GM12878 (cell line): ENCODE results near the gene SLC2A8. TPM values are rescaled to one million over a fixed set of nuclear protein-coding genes. Genes with fewer than 3 reads are reported as not detected.

Experiments
- ATAC-seq: fragments of 200-7000 bp; cut with Tn5 transposase; 3 replicates; pipeline ENCODE4 v1.9.1; 2020; ENCODE audit warnings: mild to moderate bottlenecking, moderate library complexity
- Bru-seq: library from RNA; stranded (reverse); fragments of 400-500 nt; gene quantifications from one replicate; lab custom pipeline; 2021; lab: Mats Ljungman, UMichigan
- BruChase-seq, 2 experiments: library from RNA; stranded (reverse); fragments of 400-500 nt; gene quantifications; one replicate each; lab custom pipeline; 2021; lab: Mats Ljungman, UMichigan
- BruUV-seq: library from RNA; stranded (reverse); fragments of 400-500 nt; replicated peaks from 2 replicates; lab custom pipeline; 2021; lab: Mats Ljungman, UMichigan
- CTCF ChIA-PET: fragments of 300-600 bp; sonication (Branson Sonifier 250); formaldehyde crosslinking; extraction: SDS; loops from one replicate; lab custom pipeline; 2021; ENCODE audit warnings: inconsistent platforms; lab: Yijun Ruan, JAX
- POLR2A ChIA-PET: fragments of 350-600 bp; formaldehyde crosslinking; extraction: SDS; loops from one replicate; lab custom pipeline; 2021; ENCODE audit warnings: inconsistent platforms; lab: Charles Lee
- RAD21 ChIA-PET: fragments of 300-600 bp; sonication (Branson Sonifier 250); formaldehyde crosslinking; loops from one replicate; lab custom pipeline; 2023; ENCODE audit warnings: antibody characterized with exemption; ENCODE audit not compliant: unreplicated experiment; lab: Charles Lee
- SMC1A ChIA-PET: fragments of 300-600 bp; sonication (Branson Sonifier 250); formaldehyde crosslinking; loops from one replicate; lab custom pipeline; 2023; ENCODE audit not compliant: unreplicated experiment, uncharacterized antibody; lab: Charles Lee
- DNase-seq: peaks from one replicate; pipeline ENCODE4 v3.0.0-alpha.2; 2011; ENCODE audit warnings: low read depth, low spot score
- FAIRE-seq: peaks from 3 replicates; lab custom pipeline; 2011; peaks lifted over from hg19 to GRCh38; lab: Jason Lieb, UNC
- H2AFZ ChIP-seq: 2 replicates; pipeline ENCODE4 v1.6.0; 2011; ENCODE audit warnings: low read depth, low read length, control low read depth; ENCODE audit not compliant: control insufficient read depth
- H3K27ac ChIP-seq: 2 replicates; pipeline ENCODE4 v1.5.1; 2011; ENCODE audit warnings: control low read depth; ENCODE audit not compliant: control insufficient read depth, insufficient read depth
- H3K27me3 ChIP-seq, 2 experiments: replicated peaks in 1 of 2; 2 replicates each; pipeline versions ENCODE4 v1.6.0 to v1.6.1; 2011; ENCODE audit warnings: low read length in 1 of 2; ENCODE audit not compliant: control insufficient read depth in 2 of 2, insufficient read depth in 2 of 2
- H3K36me3 ChIP-seq, 2 experiments: 2 replicates each; pipeline ENCODE4 v1.5.1; 2011; ENCODE audit warnings: low read length in 1 of 2; ENCODE audit not compliant: control insufficient read depth in 2 of 2, insufficient read depth in 2 of 2
- H3K4me1 ChIP-seq: 2 replicates; pipeline ENCODE4 v1.6.1; 2011; ENCODE audit warnings: mild to moderate bottlenecking, low read length, moderate library complexity, mixed read lengths; ENCODE audit not compliant: control insufficient read depth, insufficient read depth
- H3K4me2 ChIP-seq: 2 replicates; pipeline ENCODE4 v1.6.0; 2011; ENCODE audit warnings: control low read depth; ENCODE audit not compliant: control insufficient read depth, insufficient read depth
- H3K4me3 ChIP-seq: fragments of 200-600 bp; sonication (generic); 2 replicates; pipeline ENCODE4 v1.5.1; 2016
- H3K79me2 ChIP-seq: 2 replicates; pipeline ENCODE4 v1.6.0; 2011; ENCODE audit warnings: low read length; ENCODE audit not compliant: control insufficient read depth, insufficient read depth
- H3K9ac ChIP-seq: 2 replicates; pipeline ENCODE4 v1.8.0; 2011; ENCODE audit warnings: low read length, control low read depth, mixed read lengths; ENCODE audit not compliant: control insufficient read depth, insufficient read depth
- H3K9me3 ChIP-seq: replicated peaks from 3 replicates; pipeline ENCODE4 v1.5.1; 2011; ENCODE audit warnings: mild to moderate bottlenecking, low read length; ENCODE audit not compliant: control insufficient read depth, insufficient read depth
- H4K20me1 ChIP-seq: 2 replicates; pipeline ENCODE4 v1.6.0; 2011; ENCODE audit not compliant: control insufficient read depth, insufficient read depth
- CREB1 ChIP-seq: IDR thresholded peaks from 2 replicates; pipeline ENCODE4 v1.6.1; 2012; ENCODE audit warnings: low read depth, mild to moderate bottlenecking, inconsistent platforms
- ESRRA ChIP-seq: IDR thresholded peaks from 2 replicates; pipeline ENCODE4 v1.6.1; 2012; ENCODE audit warnings: mild to moderate bottlenecking, low read length, improper control_type of control experiment
- FOXK2 ChIP-seq: fragments of 450-650 bp; IDR thresholded peaks from 2 replicates; pipeline ENCODE4 v1.6.1; 2017; ENCODE audit warnings: mild to moderate bottlenecking, moderate library complexity
- LARP7 ChIP-seq: fragments of 450-650 bp; IDR thresholded peaks from 2 replicates; pipeline ENCODE4 v1.6.1; 2017; ENCODE audit warnings: mild to moderate bottlenecking
- NFYA ChIP-seq: IDR thresholded peaks from 2 replicates; pipeline ENCODE4 v1.6.1; 2011; ENCODE audit warnings: low read depth, mild to moderate bottlenecking, low read length, improper control_type of control experiment, borderline replicate concordance
- NFYB ChIP-seq: IDR thresholded peaks from 2 replicates; pipeline ENCODE4 v1.6.1; 2011; ENCODE audit warnings: low read depth, mild to moderate bottlenecking, low read length, improper control_type of control experiment, moderate library complexity; ENCODE audit not compliant: insufficient read depth
- NR2F1 ChIP-seq: fragments of 450-650 bp; conservative IDR thresholded peaks from 2 replicates; pipeline ENCODE4 v1.6.1; 2017; ENCODE audit warnings: mild to moderate bottlenecking
- SIX5 ChIP-seq: IDR thresholded peaks from 2 replicates; pipeline ENCODE4 v1.6.1; 2011; ENCODE audit warnings: mild to moderate bottlenecking, low read depth, low read length, moderate library complexity; ENCODE audit not compliant: severe bottlenecking
- SREBF1 ChIP-seq: IDR thresholded peaks from 2 replicates; pipeline ENCODE4 v1.6.1; 2012; ENCODE audit warnings: mild to moderate bottlenecking, low read length
- YY1 ChIP-seq: IDR thresholded peaks from 2 replicates; pipeline ENCODE4 v1.6.1; 2011; ENCODE audit warnings: low read depth, mild to moderate bottlenecking, low read length
- ZNF207 ChIP-seq: fragments of 450-650 bp; IDR thresholded peaks from 2 replicates; pipeline ENCODE4 v1.6.1; 2014; ENCODE audit warnings: antibody characterized with exemption, mild to moderate bottlenecking, borderline replicate concordance
- WGBS: methylation state at CpG from one replicate; pipeline ENCODE4 v1.1.6; 2016; ENCODE audit warnings: low lambda C conversion rate; ENCODE audit not compliant: insufficient replicate concordance, insufficient coverage; ENCODE audit errors: missing lambda C conversion rate; 5-methylcytosine and 5-hydroxymethylcytosine counted together
- in situ Hi-C: fragments of 300-500 bp; cut with MboI; formaldehyde crosslinking; loops from 9 replicates; pipeline ENCODE4 v1.14.3; 2018; ENCODE audit warnings: mixed read lengths
- intact Hi-C: fragments of 100-400 bp; cut with micrococcal nuclease; formaldehyde crosslinking; loops from one replicate; pipeline ENCODE4 v1.14.2; 2022; ENCODE audit not compliant: unreplicated experiment
- long read RNA-seq, 2 experiments: library from polyadenylated mRNA; unstranded; transcript quantifications; one replicate each; pipeline ENCODE4 v2.0.0, GENCODE V29; 2019 to 2020
- polyA minus RNA-seq, 3 experiments: library from RNA; depleted of rRNA, polyadenylated mRNA; stranded (reverse); fragments of >200 nt; gene quantifications; 2 replicates each; pipeline ENCODE4 v1.2.3, GENCODE V29; 2011
- polyA plus RNA-seq, 11 experiments: library from polyadenylated mRNA; depleted of rRNA in 4 of 11; unstranded in 6 of 11; stranded (reverse) in 5 of 11; fragments of >200 nt; fragmentation: Nextera tagmentation in 4 of 11; fragmentation: Illumina TruSeq in 1 of 11; extraction: Ambion mirVana in 4 of 11; extraction: Trizol in 1 of 11; gene quantifications; 1 replicate in 1 of 11; 2 replicates in 10 of 11; pipeline versions ENCODE4 v1.2.1 to v1.2.3, GENCODE V29; 2011 to 2016; ENCODE audit warnings: inconsistent platforms in 2 of 11, missing spikeins in 2 of 11, low read depth in 1 of 11
- total RNA-seq, 4 experiments: library from RNA; depleted of rRNA in 3 of 4; stranded (reverse); fragments of >200 nt in 3 of 4; fragmentation: Illumina TruSeq in 1 of 4; extraction: Trizol in 1 of 4; gene quantifications; 2 replicates each; pipeline versions ENCODE4 v1.2.1 to v1.2.3, GENCODE V29; 2013 to 2021
- TF ChIP-seq, protein P1 (sequence below), 3 experiments: IDR thresholded peaks in 2 of 3; conservative IDR thresholded peaks in 1 of 3; 2 replicates each; pipeline ENCODE4 v1.5.1; 2011; ENCODE audit warnings: low read depth in 3 of 3, low read length in 3 of 3, mild to moderate bottlenecking in 3 of 3, control low read depth in 2 of 3, moderate library complexity in 2 of 3, inconsistent platforms in 1 of 3, mixed read lengths in 1 of 3; ENCODE audit not compliant: control insufficient read depth in 2 of 3, insufficient read depth in 1 of 3; ENCODE audit errors: extremely low read depth in 1 of 3

Gene SLC2A8, protein sequence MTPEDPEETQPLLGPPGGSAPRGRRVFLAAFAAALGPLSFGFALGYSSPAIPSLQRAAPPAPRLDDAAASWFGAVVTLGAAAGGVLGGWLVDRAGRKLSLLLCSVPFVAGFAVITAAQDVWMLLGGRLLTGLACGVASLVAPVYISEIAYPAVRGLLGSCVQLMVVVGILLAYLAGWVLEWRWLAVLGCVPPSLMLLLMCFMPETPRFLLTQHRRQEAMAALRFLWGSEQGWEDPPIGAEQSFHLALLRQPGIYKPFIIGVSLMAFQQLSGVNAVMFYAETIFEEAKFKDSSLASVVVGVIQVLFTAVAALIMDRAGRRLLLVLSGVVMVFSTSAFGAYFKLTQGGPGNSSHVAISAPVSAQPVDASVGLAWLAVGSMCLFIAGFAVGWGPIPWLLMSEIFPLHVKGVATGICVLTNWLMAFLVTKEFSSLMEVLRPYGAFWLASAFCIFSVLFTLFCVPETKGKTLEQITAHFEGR
- 11.3 and 13.6 TPM in 2 replicates for total RNA-seq (2013; cell fraction: nucleolus; rRNA removed)
- total RNA-seq (2014; rRNA removed) = 11.4 and 17.5 TPM in 2 replicates
- total RNA-seq (2014; rRNA removed; fragmentation: Illumina TruSeq; extraction: Trizol) = 4.6 and 4.7 TPM in 2 replicates
- 13.3 and 13.7 TPM in 2 replicates for total RNA-seq (2021)
- 5.3 TPM for polyA plus RNA-seq (2011; ENCODE audit: low read depth)
- polyA plus RNA-seq (2011; rRNA removed) = 2.9 and 6.3 TPM in 2 replicates
- polyA plus RNA-seq (2011; cell fraction: cytosol; rRNA removed) = 7.4 and 13.6 TPM in 2 replicates
- 24.0 and 30.3 TPM in 2 replicates for polyA plus RNA-seq (2011; cell fraction: nucleus; rRNA removed)
- 9.2 and 9.4 TPM in 2 replicates for polyA plus RNA-seq (2012)
- polyA plus RNA-seq (2014; fragmentation: Illumina TruSeq; extraction: Trizol) = 1.6 and 3.3 TPM in 2 replicates
- 1 to 10 TPM in 1 of 2 experiments, under 1 TPM in 1; 0.31 to 1.4 TPM for polyA plus RNA-seq (2014; fragmentation: Nextera tagmentation; extraction: Ambion mirVana)
- polyA plus RNA-seq (2014; rRNA removed) = 13.9 and 16.3 TPM in 2 replicates
- 10 to 100 TPM; 16.8 to 22.7 TPM for polyA plus RNA-seq (2016; fragmentation: Nextera tagmentation; extraction: Ambion mirVana)
- 5.9 and 12.9 TPM in 2 replicates for polyA minus RNA-seq (2011; rRNA and poly(A)+ RNA removed)
- 7.0 and 9.9 TPM in 2 replicates for polyA minus RNA-seq (2011; cell fraction: cytosol; rRNA and poly(A)+ RNA removed)
- polyA minus RNA-seq (2011; cell fraction: nucleus; rRNA and poly(A)+ RNA removed) = 5.0 and 11.5 TPM in 2 replicates
- percentile 54 among the genes with signal in this experiment for Bru-seq, nascent RNA
- percentile 54 among the genes with signal in this experiment for BruChase-seq, experiment 1, labeled RNA remaining after a 6-hour chase
- percentile 59 among the genes with signal in this experiment for BruChase-seq, experiment 2, labeled RNA remaining after a 2-hour chase
- long read RNA-seq, experiment 1, partial matches to known transcripts = 2 of 11 reads
- long read RNA-seq, experiment 1, other reads (novel, unspliced or antisense) = 3 of 11 reads
- long read RNA-seq, experiment 2, partial matches to known transcripts = 2 of 7 reads
- long read RNA-seq, experiment 2, other reads (novel, unspliced or antisense) = 4 of 7 reads

DNA sequence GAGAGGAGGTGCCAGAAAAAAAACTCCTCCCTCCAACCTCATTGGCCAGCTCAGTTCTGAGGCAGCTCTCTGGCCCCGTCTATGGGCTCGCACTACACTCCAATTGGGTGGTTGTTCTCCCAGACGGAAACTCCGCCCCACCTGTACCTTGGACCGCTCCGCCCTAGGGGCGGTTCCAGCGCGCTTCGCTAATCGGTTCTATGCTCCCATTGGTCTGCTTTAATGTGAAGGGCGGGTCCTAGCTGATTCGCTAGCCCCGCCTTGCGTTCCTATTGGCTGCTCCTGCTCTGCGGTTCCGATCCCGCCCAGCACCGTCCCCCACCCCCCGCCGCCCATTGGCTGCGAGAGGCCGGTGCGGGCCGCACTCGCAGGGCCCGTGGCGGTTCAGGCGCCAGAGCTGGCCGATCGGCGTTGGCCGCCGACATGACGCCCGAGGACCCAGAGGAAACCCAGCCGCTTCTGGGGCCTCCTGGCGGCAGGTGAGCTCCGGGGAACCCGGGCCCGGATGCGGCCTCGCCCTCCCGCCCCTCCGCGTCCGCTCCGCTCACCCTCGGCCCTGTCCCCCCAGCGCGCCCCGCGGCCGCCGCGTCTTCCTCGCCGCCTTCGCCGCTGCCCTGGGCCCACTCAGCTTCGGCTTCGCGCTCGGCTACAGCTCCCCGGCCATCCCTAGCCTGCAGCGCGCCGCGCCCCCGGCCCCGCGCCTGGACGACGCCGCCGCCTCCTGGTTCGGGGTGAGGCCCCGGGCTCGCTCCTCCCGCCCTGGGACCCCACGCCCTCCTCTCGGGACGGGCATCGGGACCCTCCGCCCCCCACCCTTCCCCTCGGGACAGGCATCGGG, at the start of gene SLC2A8:
SLC2A8 (plus strand) TSS at position 362 of the 838 bp plus-strand sequence; CDS start at position 424, 62 bp downstream.
- Histone ChIP-seq H3K36me3 (no peaks in the 10 kb centered on the region; a peak in 1 of 4 replicates), H3K4me2 (peak within 1 kb of the TSS; percentile 98), H3K79me2 (peaks cover 9% of the 10 kb centered on the region), H3K9me3 (no peaks in the 10 kb centered on the region), H3K27ac (peak within 1 kb of the TSS; percentile 60), H2AFZ (peak within 1 kb of the TSS; percentile 73), H3K4me1 (peaks cover 9% of the 10 kb centered on the region), H4K20me1 (no peaks in the 10 kb centered on the region), H3K4me3 (peak within 1 kb of the TSS; percentile 89), H3K27me3 (no peaks in the 10 kb centered on the region), H3K9ac (peak within 1 kb of the TSS; percentile 67; the same call in 1 of the 2 replicates)
- intact Hi-C loops = loop anchor here (2.0 to 5.0 kb wide), 3 partner anchors 85 to 455 kb away; no protein-coding TSS in a partner anchor
- FAIRE-seq = peak; percentile 100
- BruUV-seq = no TSS peak
- POLR2A ChIA-PET = interaction anchor here (0.6 to 1.6 kb wide), 13 partner anchors 9 to 416 kb away, joined by 3 to 18 read pairs (median 4); partner anchors contain the start of genes LRSAM1, RPL12 and ZNF79
- peak; percentile 95 for ATAC-seq
- CTCF ChIA-PET = interaction anchor here (0.7 to 3.6 kb wide), 22 partner anchors 9 to 533 kb away, joined by 3 to 25 read pairs (median 4); partner anchors contain the start of gene ZNF79
- RAD21 ChIA-PET = interaction anchor here (0.6 to 1.9 kb wide), 36 partner anchors 8 to 1551 kb away, joined by 3 to 17 read pairs (median 4); partner anchors contain the start of genes LRSAM1, RALGPS1, RPL12 and ST6GALNAC4
- SMC1A ChIA-PET = interaction anchor here (0.7 to 1.7 kb wide), 16 partner anchors 9 to 472 kb away, joined by 3 to 16 read pairs (median 4); partner anchors contain the start of genes LRSAM1, RPL12, TOR2A and ZNF79
- in situ Hi-C loops = loop anchor here (5.0 kb wide), 1 partner anchor 180 kb away; no protein-coding TSS in a partner anchor
- 1% methylated on average over 50 of the region's 87 CpGs for WGBS
- peak; percentile 99 for DNase-seq
- TF ChIP-seq, protein P1, sequence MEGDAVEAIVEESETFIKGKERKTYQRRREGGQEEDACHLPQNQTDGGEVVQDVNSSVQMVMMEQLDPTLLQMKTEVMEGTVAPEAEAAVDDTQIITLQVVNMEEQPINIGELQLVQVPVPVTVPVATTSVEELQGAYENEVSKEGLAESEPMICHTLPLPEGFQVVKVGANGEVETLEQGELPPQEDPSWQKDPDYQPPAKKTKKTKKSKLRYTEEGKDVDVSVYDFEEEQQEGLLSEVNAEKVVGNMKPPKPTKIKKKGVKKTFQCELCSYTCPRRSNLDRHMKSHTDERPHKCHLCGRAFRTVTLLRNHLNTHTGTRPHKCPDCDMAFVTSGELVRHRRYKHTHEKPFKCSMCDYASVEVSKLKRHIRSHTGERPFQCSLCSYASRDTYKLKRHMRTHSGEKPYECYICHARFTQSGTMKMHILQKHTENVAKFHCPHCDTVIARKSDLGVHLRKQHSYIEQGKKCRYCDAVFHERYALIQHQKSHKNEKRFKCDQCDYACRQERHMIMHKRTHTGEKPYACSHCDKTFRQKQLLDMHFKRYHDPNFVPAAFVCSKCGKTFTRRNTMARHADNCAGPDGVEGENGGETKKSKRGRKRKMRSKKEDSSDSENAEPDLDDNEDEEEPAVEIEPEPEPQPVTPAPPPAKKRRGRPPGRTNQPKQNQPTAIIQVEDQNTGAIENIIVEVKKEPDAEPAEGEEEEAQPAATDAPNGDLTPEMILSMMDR (IDR thresholded peaks at IDR 0.05 in 2 of 3, conservative IDR thresholded peaks at IDR 0.05 in 1 of 3; ENCODE audit: control insufficient read depth in 2 of 3, extremely low read depth in 1 of 3, insufficient read depth in 1 of 3, low read depth in 3 of 3, low read length in 3 of 3) = peak in 1 of 3 experiments; percentile 15; a peak in 1 of 6 replicates
- TF ChIP-seq NFYA = peak; percentile 74; the same call in 1 of the 2 replicates
- no peak for TF ChIP-seq ZNF207
- TF ChIP-seq NR2F1 = peak; percentile 36; the same call in 1 of the 2 replicates
- no peak for TF ChIP-seq FOXK2
- peak; percentile 55; the same call in 1 of the 2 replicates for TF ChIP-seq YY1
- TF ChIP-seq ESRRA = no peak
- TF ChIP-seq NFYB = peak; percentile 99
- peak; percentile 91 for TF ChIP-seq LARP7
- TF ChIP-seq SREBF1 = no peak
- TF ChIP-seq SIX5 = no peak
- peak; percentile 68 for TF ChIP-seq CREB1
